Body of pancreas (tissue), 4 donors: ENCODE data around the gene ARID3A.

Source experiments
- POLR2A ChIP-seq, 3 donors: fragments of 450-650 bp; IDR thresholded peaks; one replicate each; pipeline ENCODE4 v1.6.1; 2016; ENCODE audit warnings: antibody characterized with exemption in 3 of 3, mild to moderate bottlenecking in 2 of 3
- TF ChIP-seq, protein P1 (sequence below), 7 experiments: fragments of 450-650 bp in 4 of 7; fragments of 200-600 bp in 3 of 7; sonication (generic) in 3 of 7; IDR thresholded peaks; one replicate each; pipeline ENCODE4 v1.5.1; 2016 to 2019; ENCODE audit warnings: antibody characterized with exemption in 7 of 7

GRCh38 chr19:988081-988480, 62.2 kb downstream of the ARID3A start:
- no peak for TF ChIP-seq POLR2A (IDR thresholded peaks at IDR 0.05)
- TF ChIP-seq, protein P1, sequence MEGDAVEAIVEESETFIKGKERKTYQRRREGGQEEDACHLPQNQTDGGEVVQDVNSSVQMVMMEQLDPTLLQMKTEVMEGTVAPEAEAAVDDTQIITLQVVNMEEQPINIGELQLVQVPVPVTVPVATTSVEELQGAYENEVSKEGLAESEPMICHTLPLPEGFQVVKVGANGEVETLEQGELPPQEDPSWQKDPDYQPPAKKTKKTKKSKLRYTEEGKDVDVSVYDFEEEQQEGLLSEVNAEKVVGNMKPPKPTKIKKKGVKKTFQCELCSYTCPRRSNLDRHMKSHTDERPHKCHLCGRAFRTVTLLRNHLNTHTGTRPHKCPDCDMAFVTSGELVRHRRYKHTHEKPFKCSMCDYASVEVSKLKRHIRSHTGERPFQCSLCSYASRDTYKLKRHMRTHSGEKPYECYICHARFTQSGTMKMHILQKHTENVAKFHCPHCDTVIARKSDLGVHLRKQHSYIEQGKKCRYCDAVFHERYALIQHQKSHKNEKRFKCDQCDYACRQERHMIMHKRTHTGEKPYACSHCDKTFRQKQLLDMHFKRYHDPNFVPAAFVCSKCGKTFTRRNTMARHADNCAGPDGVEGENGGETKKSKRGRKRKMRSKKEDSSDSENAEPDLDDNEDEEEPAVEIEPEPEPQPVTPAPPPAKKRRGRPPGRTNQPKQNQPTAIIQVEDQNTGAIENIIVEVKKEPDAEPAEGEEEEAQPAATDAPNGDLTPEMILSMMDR (IDR thresholded peaks at IDR 0.05), result no peak
